ENCODE results near the gene CORIN.

The CORIN gene

GRCh38 chr4:47836641-47837093 is 1.2 kb downstream of the CORIN start:
- DNase-seq: no peak

DNA sequence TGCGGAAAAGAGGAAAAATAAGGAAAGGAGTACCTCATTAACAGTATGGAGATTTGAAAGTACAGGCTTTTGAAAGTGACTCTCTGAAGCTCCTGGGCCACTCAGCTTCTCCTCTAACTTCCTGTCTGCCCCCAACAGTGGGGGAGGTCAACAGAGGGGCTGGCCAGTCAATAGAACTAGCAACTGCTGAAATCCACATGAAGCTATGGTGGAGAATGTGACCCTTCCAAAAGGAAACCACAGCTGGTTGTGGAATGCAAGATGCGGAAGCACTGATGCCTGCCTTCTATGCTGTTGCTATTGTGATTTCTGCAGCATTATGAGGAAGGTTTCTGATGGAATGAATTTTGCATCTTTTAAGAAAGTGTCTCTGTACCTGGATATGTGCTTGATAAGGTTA is 2.4 kb downstream of the CORIN start:
- no peak for DNase-seq

- no peak for DNase-seq
These were observed 6.7 kb downstream of the CORIN start for GRCh38 chr4:47831026-47831679.

GRCh38 chr4:47830265-47831025 is 7.4 kb downstream of the CORIN start:
- no peak for DNase-seq

DNA sequence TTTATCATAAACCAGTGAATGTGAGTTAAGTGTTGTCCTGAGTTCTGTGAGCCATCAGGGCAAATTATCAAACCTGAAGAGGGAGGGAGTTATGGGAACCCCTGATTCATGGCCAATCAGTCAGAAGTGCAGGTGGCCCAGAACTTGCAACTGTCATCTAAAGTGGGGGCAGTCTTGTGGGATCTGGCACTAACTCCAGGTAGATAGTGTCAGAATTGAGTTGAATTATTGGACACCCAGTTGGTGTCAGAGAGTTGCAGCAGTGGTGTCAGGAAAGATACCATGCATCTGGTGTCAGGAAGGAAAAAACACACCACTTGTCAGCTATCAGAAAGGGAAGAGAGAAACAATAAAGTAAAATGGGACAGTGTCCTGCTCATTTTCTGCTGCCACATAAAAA is 8.4 kb downstream of the CORIN start:
- no peak for DNase-seq

GRCh38 chr4:47827343-47828047 is 10.4 kb downstream of the CORIN start:
- no peak for DNase-seq

GRCh38 chr4:47824840-47825239 is 13.0 kb downstream of the CORIN start:
- DNase-seq: peak; percentile 54

- no peak for DNase-seq
These were observed 18.7 kb downstream of the CORIN start for GRCh38 chr4:47819178-47819577.

DNA sequence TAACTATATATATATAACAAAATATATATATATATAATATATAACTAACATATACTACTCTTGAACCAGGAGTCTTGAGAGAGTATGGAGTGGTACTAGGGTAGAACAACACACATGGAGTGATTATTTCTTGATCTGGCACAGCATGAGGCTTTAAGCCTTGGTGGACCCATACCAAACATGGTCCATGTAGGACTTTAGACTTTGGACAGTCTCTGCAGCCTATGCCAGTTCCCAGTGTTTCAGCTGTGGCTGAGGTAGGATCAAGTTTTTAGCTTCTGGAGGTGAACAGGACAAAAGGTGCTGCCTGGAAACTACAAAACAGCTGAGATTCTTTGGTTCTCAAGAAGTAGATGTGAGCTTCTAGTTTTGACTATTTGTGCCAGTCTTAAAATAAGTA is 20.6 kb downstream of the CORIN start:
- no peak for DNase-seq

DNA sequence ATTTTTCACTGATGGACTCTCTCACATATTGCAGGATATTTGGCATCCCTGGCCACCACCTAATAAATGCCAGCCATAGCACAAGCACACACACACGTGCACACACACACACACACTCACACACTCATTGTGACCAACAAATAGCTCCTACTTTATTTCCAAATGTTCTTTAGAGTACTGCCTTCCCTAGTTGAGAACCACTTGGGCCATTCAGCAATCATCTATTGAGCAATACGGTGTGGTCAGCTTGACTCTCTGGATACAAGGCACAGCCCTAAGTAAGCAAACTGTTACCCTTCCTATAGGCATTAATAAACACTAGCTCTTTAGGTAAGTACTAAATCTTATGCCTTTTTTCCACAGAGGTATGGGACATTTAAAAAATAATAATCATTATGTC is 21.1 kb downstream of the CORIN start:
- no peak for DNase-seq

GRCh38 chr4:47814618-47815295 is 23.1 kb downstream of the CORIN start:
- DNase-seq: no peak

- DNase-seq: no peak
These were observed 28.1 kb downstream of the CORIN start for GRCh38 chr4:47809654-47810203.

GRCh38 chr4:47804598-47804997 is 33.3 kb downstream of the CORIN start:
- DNase-seq: no peak

DNA sequence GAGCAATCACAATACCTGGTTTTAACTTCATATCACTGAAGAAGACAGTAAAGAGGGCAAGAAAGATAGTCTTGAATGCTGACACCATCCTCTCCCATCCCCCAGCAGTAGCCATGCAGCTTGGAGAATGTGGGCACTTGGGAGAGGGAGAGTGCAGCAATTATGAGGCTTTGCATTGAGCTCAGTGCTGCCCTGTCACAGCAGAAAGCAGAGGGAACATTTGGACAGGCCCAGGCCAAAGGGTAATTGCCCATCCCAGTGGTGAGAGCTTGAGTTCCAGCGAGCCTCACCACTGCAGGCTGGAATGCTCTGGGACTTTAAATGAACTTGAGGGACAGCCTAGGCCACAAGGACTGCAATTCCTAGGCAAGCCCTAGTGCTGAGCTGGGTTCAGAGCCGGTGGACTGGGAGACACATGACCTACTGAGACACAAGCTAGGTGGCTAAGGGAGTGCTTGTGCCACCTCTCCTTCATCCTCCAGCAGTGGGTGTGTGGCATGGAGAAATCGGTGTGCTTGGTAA is 36.3 kb downstream of the CORIN start:
- DNase-seq: no peak

DNA sequence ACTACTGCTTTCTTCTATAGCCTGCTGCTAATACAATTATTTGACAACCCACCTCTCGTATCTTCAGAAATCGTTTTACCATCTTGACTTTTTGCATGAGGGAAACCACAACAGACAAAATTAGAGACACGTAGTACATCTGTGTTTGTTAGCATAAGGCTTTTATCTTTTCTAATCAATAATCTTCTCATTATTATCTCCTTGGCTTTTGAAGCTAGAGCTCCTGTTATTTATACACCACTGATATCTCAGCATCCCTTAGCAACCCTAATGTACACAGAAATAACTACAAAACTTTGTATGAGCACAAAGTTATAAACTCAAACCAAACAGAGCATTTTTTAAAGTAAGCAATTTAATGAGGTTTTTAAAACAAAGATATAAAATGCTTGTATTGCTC is 39.7 kb downstream of the CORIN start:
- DNase-seq: no peak

DNA sequence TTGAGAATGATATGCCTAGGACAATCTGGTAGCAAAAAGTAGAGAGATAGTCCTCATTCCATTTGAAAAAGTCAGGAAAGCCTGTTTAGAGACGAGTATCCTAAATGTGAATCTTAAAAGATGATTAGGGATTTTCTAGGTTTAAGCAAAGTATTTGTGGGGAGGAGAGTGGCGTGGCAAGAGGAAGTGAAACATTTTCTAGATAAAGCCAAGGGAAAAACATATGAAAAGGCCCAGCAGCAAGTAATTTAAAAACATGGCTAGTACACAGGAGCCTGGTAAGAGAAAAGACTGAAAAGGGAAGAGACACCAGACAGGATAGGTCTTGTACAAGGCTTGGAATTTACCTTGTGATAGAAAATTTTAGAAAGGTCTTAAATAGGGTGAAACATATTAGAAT is 45.9 kb downstream of the CORIN start:
- DNase-seq: no peak

GRCh38 chr4:47790105-47790504 is 47.8 kb downstream of the CORIN start:
- no peak for DNase-seq

- DNase-seq: no peak
These were observed 49.7 kb downstream of the CORIN start for GRCh38 chr4:47788126-47788525.

GRCh38 chr4:47786958-47787370 is 50.9 kb downstream of the CORIN start:
- no peak for DNase-seq

DNA sequence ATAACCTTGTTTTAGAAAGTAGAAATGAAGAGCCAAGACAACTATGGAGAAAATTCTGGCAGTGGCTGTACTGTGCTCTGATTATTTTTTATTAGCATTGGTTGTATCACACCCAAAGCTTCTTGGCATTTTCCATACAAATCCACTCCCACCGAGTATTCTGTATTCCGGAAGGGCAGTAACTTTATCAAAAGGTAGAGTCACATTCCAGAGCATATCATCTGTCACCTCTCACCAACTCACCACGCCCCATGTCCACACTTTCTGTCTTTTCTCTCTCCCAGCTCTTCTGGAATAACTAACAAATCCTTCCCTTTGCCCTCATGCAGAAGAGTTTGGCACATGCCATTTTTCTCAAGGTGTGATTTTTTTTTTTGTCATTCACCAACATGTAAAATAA is 52.7 kb downstream of the CORIN start:
- no peak for DNase-seq

GRCh38 chr4:47784222-47784621 is 53.6 kb downstream of the CORIN start:
- no peak for DNase-seq

DNA sequence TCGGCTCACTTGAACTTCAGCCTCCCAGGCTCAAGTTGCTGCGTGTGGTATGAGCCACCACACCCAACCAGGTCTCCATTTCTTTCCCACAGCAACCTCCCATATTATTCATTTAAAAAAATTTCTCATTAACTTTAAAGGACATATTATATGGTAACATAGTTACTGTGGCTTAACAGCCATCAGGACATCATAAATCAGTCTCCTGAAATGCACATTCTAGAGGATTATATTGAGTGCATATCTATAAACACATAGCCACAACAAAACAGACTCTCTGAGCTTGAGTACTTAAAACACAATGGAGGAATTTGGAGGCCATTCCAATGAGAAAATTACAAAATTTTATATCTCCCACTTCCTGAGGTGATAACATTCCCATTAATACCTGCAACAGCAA is 61.5 kb downstream of the CORIN start:
- DNase-seq: no peak

All from right kidney (tissue), 1 donor.